GM23338 (cell line): Measurements from ENCODE around the gene GBE1. TPM values are rescaled to one million over a fixed set of nuclear protein-coding genes. Genes with fewer than 3 reads are reported as not detected.

Experiments used
- ATAC-seq: fragments of 200-7000 bp; cut with Tn5 transposase; 3 replicates; pipeline ENCODE4 v1.9.1; 2020
- DNase-seq: peaks from one replicate; pipeline ENCODE4 v3.0.0-alpha.2; 2015; ENCODE audit warnings: low spot score
- H2AFZ ChIP-seq: fragments of 200-600 bp; sonication (generic); 2 replicates; pipeline ENCODE4 v1.8.0; 2016; ENCODE audit warnings: antibody characterized with exemption, mild to moderate bottlenecking, moderate library complexity
- H3F3A ChIP-seq: fragments of 200-600 bp; sonication (generic); replicated peaks from 2 replicates; pipeline ENCODE4 v1.8.0; 2017; ENCODE audit warnings: antibody characterized with exemption, mixed run types, low read depth
- H3K27ac ChIP-seq: fragments of 200-600 bp; sonication (generic); 2 replicates; pipeline ENCODE4 v1.6.1; 2016; ENCODE audit warnings: low read depth
- H3K27me3 ChIP-seq: fragments of 200-600 bp; sonication (generic); 2 replicates; pipeline ENCODE4 v1.8.0; 2016; ENCODE audit warnings: mild to moderate bottlenecking, mixed run types, moderate library complexity; ENCODE audit not compliant: insufficient read depth
- H3K36me3 ChIP-seq: fragments of 200-600 bp; sonication (generic); 2 replicates; pipeline ENCODE4 v1.8.0; 2016; ENCODE audit warnings: mild to moderate bottlenecking; ENCODE audit not compliant: insufficient read depth
- H3K4me1 ChIP-seq: fragments of 200-600 bp; sonication (generic); 2 replicates; pipeline ENCODE4 v1.8.0; 2016; ENCODE audit warnings: mild to moderate bottlenecking, moderate library complexity; ENCODE audit not compliant: insufficient read depth
- H3K4me2 ChIP-seq: fragments of 200-600 bp; sonication (generic); 2 replicates; pipeline ENCODE4 v1.7.1; 2017; ENCODE audit warnings: mixed run types
- H3K4me3 ChIP-seq: fragments of 200-600 bp; sonication (generic); 2 replicates; pipeline ENCODE4 v1.6.1; 2016; ENCODE audit warnings: mixed run types
- H3K79me2 ChIP-seq: fragments of 200-600 bp; sonication (generic); replicated peaks from 2 replicates; pipeline ENCODE4 v1.8.0; 2017; ENCODE audit warnings: mild to moderate bottlenecking; ENCODE audit not compliant: insufficient read depth
- H3K9me2 ChIP-seq: fragments of 200-600 bp; sonication (generic); 2 replicates; pipeline ENCODE4 v1.8.0; 2017; ENCODE audit not compliant: insufficient read depth
- H4K20me1 ChIP-seq: fragments of 200-600 bp; sonication (generic); replicated peaks from 2 replicates; pipeline ENCODE4 v1.8.0; 2017; ENCODE audit warnings: mild to moderate bottlenecking; ENCODE audit not compliant: insufficient read depth
- H3K27ac Mint-ChIP-seq: 2 replicates; pipeline ENCODE4 v1.8.0; 2020; ENCODE audit warnings: inconsistent platforms, mild to moderate bottlenecking, moderate library complexity, mixed read lengths
- H3K27me3 Mint-ChIP-seq: 3 replicates; pipeline ENCODE4 v1.8.0; 2022; ENCODE audit warnings: low read depth, mild to moderate bottlenecking, moderate library complexity, mixed read lengths, inconsistent platforms; ENCODE audit not compliant: insufficient read depth, poor library complexity
- H3K36me3 Mint-ChIP-seq: 3 replicates; pipeline ENCODE4 v1.8.0; 2021; ENCODE audit warnings: low read depth, mild to moderate bottlenecking, inconsistent platforms, moderate library complexity, mixed read lengths
- H3K4me1 Mint-ChIP-seq: 3 replicates; pipeline ENCODE4 v1.8.0; 2020; ENCODE audit warnings: mild to moderate bottlenecking, inconsistent platforms, mixed read lengths
- H3K4me3 Mint-ChIP-seq: 3 replicates; pipeline ENCODE4 v1.8.0; 2021; ENCODE audit warnings: moderate library complexity, mild to moderate bottlenecking, inconsistent platforms, mixed read lengths
- H3K9me3 Mint-ChIP-seq: 3 replicates; pipeline ENCODE4 v1.8.0; 2020; ENCODE audit warnings: moderate library complexity, mild to moderate bottlenecking, inconsistent platforms, mixed read lengths
- CTCF ChIP-seq, 2 experiments: fragments of 200-600 bp in 1 of 2; sonication (generic) in 1 of 2; conservative IDR thresholded peaks; 2 replicates each; pipeline versions ENCODE4 v1.5.1 to v1.6.1; 2016 to 2017; ENCODE audit warnings: antibody characterized with exemption in 2 of 2, low read depth in 2 of 2, mild to moderate bottlenecking in 2 of 2, moderate library complexity in 1 of 2
- EZH2 ChIP-seq: fragments of 200-600 bp; sonication (generic); IDR thresholded peaks from one replicate; pipeline ENCODE4 v1.8.0; 2017; ENCODE audit warnings: antibody characterized with exemption, mild to moderate bottlenecking, low read depth; ENCODE audit not compliant: unreplicated experiment
- EZH2phosphoT487 ChIP-seq: fragments of 200-600 bp; sonication (generic); IDR thresholded peaks from one replicate; pipeline ENCODE4 v1.8.1; 2018; ENCODE audit warnings: antibody characterized with exemption; ENCODE audit not compliant: unreplicated experiment
- JUNB ChIP-seq: IDR thresholded peaks from one replicate; pipeline ENCODE4 v1.6.1; 2016; ENCODE audit warnings: antibody characterized with exemption; ENCODE audit not compliant: unreplicated experiment
- NANOG ChIP-seq: IDR thresholded peaks from 2 replicates; pipeline ENCODE4 v1.6.1; 2016; ENCODE audit warnings: antibody characterized with exemption, borderline replicate concordance
- POLR2AphosphoS5 ChIP-seq: IDR thresholded peaks from 2 replicates; pipeline ENCODE4 v1.6.1; 2016; ENCODE audit warnings: antibody characterized with exemption, low read depth
- STAT1 ChIP-seq: IDR thresholded peaks from one replicate; pipeline ENCODE4 v1.6.1; 2016; ENCODE audit warnings: antibody characterized with exemption; ENCODE audit not compliant: unreplicated experiment
- ZNF114 ChIP-seq: fragments of 250-450 bp; sonication (Bioruptor Pico); IDR thresholded peaks from 2 replicates; pipeline ENCODE4 v1.5.0; 2020; ENCODE audit warnings: mild to moderate bottlenecking, moderate library complexity
- ZNF331 ChIP-seq: fragments of 250-450 bp; sonication (Bioruptor Pico); IDR thresholded peaks from 2 replicates; pipeline ENCODE4 v1.5.0; 2020; ENCODE audit warnings: low read depth, mild to moderate bottlenecking, moderate library complexity
- polyA plus RNA-seq: library from polyadenylated mRNA; unstranded; fragments of >200 nt; fragmentation: Nextera tagmentation; extraction: Ambion mirVana; gene quantifications from 2 replicates; pipeline ENCODE4 v1.2.1, GENCODE V29; 2016
- total RNA-seq: library from RNA; depleted of rRNA; stranded (reverse); fragments of >200 nt; shearing (Covaris generic); gene quantifications from 2 replicates; pipeline ENCODE4 v1.2.3, GENCODE V29; 2014

Gene GBE1
- total and polyA plus RNA-seq, 2 experiments from 2014 or later, result 6.4 to 12.2 TPM

GRCh38 chr3:81585937-81586336 is 175.5 kb downstream of the GBE1 start (continued):
- TF ChIP-seq POLR2AphosphoS5 (no peak), EZH2phosphoT487 (no peak), STAT1 (no peak), ZNF331 (no peak), NANOG (no peak)

- DNase-seq (no peak), ATAC-seq (no peak)
- H3F3A ChIP-seq, result no peaks in the 10 kb centered on the region
- no peak overlapping the region for H2AFZ ChIP-seq
- H3K4me2 ChIP-seq, result no peak overlapping the region
- Mint-ChIP-seq H3K27ac (no peak overlapping the region), H3K27me3 (no peaks in the 10 kb centered on the region), H3K4me3 (no peak overlapping the region), H3K9me3 (no peaks in the 10 kb centered on the region), H3K4me1 (peaks cover 8% of the 10 kb centered on the region), H3K36me3 (no peaks in the 10 kb centered on the region)
- no peak for TF ChIP-seq EZH2phosphoT487
- TF ChIP-seq ZNF114 (CRISPR knock-in tag), result no peak
- no peak overlapping the region for H3K4me3 ChIP-seq
- no peak overlapping the region for H3K27ac ChIP-seq
- H4K20me1 ChIP-seq, result no peaks in the 10 kb centered on the region
- H3K27me3 ChIP-seq, result no peaks in the 10 kb centered on the region
- H3K79me2 ChIP-seq, result no peaks in the 10 kb centered on the region
- no peaks in the 10 kb centered on the region for H3K9me2 ChIP-seq
- peaks cover 4% of the 10 kb centered on the region for H3K4me1 ChIP-seq
- no peaks in the 10 kb centered on the region for H3K36me3 ChIP-seq
Measured at GRCh38 chr3:81585056-81585455, 176.4 kb downstream of the GBE1 start.

- Histone ChIP-seq H4K20me1 (no peaks in the 10 kb centered on the region), H3K9me2 (no peaks in the 10 kb centered on the region), H3K4me2 (no peak overlapping the region), H3K4me1 (peaks cover 13% of the 10 kb centered on the region), H3K4me3 (no peak overlapping the region), H3K27ac (no peak overlapping the region), H3F3A (no peaks in the 10 kb centered on the region), H3K79me2 (no peaks in the 10 kb centered on the region), H3K36me3 (no peaks in the 10 kb centered on the region), H3K27me3 (no peaks in the 10 kb centered on the region), H2AFZ (no peak overlapping the region)
- Mint-ChIP-seq H3K4me1 (peaks cover 14% of the 10 kb centered on the region), H3K9me3 (no peaks in the 10 kb centered on the region), H3K36me3 (no peaks in the 10 kb centered on the region), H3K27ac (no peak overlapping the region), H3K27me3 (no peaks in the 10 kb centered on the region), H3K4me3 (no peak overlapping the region)
- TF ChIP-seq JUNB (no peak), CTCF (conservative IDR thresholded peaks at IDR 0.05; ENCODE audit: low read depth in 2 of 2) (peak; percentile 84 to 89), EZH2 (no peak)
- ATAC-seq (peak; percentile 73), DNase-seq (peak; percentile 62)
Measured at GRCh38 chr3:81581966-81582599, 179.4 kb downstream of the GBE1 start.
